Measurements from ENCODE around the gene DUSP16. TPM values are rescaled to one million over a fixed set of nuclear protein-coding genes. Genes with fewer than 3 reads are reported as not detected.

Gene DUSP16
- total and polyA plus RNA-seq, 2 experiments from 2014 or later: 11.7 to 59.4 TPM

DNA sequence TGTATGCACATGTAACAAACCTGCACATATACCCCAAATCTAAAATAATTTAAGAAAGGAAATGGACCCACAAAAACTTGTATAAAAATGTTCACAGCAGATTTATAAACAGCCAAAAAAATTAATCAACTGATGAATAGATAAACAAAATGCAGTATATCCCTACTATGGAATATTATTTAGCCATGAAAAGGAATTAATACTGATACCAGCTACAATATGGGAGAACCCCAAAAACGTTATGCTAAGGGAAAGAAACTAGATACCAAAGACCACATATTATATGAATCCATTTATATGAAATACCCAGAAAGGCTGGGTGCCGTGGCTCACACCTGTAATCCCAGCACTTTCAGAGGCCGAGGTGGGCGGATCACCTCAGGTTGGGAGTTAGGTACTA lies 20.9 kb downstream of the DUSP16 start (continued):
- TF ChIP-seq, protein P1, sequence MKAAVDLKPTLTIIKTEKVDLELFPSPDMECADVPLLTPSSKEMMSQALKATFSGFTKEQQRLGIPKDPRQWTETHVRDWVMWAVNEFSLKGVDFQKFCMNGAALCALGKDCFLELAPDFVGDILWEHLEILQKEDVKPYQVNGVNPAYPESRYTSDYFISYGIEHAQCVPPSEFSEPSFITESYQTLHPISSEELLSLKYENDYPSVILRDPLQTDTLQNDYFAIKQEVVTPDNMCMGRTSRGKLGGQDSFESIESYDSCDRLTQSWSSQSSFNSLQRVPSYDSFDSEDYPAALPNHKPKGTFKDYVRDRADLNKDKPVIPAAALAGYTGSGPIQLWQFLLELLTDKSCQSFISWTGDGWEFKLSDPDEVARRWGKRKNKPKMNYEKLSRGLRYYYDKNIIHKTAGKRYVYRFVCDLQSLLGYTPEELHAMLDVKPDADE (IDR thresholded peaks at IDR 0.05): no peak
- TF ChIP-seq JUNB (IDR thresholded peaks at IDR 0.05; ENCODE audit: unreplicated experiment): no peak

DNA sequence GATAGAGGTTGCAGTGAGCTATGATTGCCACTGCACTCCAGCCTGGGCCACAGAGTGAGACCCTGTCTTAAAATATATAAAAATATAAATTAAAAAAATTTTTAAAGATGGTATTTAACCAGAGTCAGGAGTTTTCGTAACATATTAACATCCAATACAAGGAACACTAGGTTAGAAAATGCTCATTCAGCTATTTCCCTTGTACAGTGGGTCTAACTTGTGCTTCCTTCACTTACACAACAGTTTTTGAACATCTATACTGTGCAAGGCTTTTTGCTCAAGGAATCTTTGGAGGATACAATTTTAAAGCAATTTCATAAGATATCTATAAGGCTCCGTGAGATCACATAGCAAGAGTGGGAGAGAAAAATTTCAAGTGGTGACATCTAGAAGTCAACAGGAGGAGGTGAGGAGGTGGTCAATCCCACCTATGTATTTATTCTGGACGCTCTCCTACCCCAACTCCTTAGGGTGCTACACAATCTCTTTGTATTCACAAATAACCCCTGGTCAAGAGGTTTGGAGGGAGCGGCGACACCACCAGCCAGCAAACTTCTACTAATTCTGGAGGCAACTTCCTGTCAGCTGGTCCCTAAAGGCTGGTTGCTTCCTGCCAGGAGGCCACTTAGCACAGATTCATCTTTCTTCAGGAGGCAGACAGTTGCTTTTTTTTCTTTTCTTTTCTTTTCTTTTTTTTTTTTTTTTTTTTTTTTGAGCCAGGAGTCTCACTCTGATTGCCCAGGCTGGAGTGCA lies 22.2 kb downstream of the DUSP16 start:
- no peak for DNase-seq (ENCODE audit: low spot score)
- Mint-ChIP-seq H3K27ac (no peak overlapping the region), H3K9me3 (no peaks in the 10 kb centered on the region), H3K4me1 (peaks cover 29% of the 10 kb centered on the region), H3K4me3 (no peak overlapping the region), H3K36me3 (ENCODE audit: low read depth) (peaks cover 14% of the 10 kb centered on the region; the same call in 2 of the 3 replicates), H3K27me3 (ENCODE audit: insufficient read depth, low read depth, poor library complexity) (no peaks in the 10 kb centered on the region)
- H3K4me1 ChIP-seq (ENCODE audit: insufficient read depth): peaks cover 15% of the 10 kb centered on the region; the same call in 1 of the 2 replicates
- H3K36me3 ChIP-seq (ENCODE audit: insufficient read depth): 0 out of 2 replicates have a peak, but pooled peaks cover 8% of the 10 kb centered on the region
- peaks cover 7% of the 10 kb centered on the region for H4K20me1 ChIP-seq (replicated peaks; ENCODE audit: insufficient read depth)
- no peak overlapping the region for H3K4me3 ChIP-seq
- no peaks in the 10 kb centered on the region for H3F3A ChIP-seq (replicated peaks; ENCODE audit: low read depth)
- no peaks in the 10 kb centered on the region for H3K9me2 ChIP-seq (ENCODE audit: insufficient read depth)
- no peak for ATAC-seq
- H3K79me2 ChIP-seq (replicated peaks; ENCODE audit: insufficient read depth): peaks cover 87% of the 10 kb centered on the region
- H2AFZ ChIP-seq: no peak overlapping the region
- H3K27ac ChIP-seq (ENCODE audit: low read depth): no peak overlapping the region
- no peak overlapping the region for H3K4me2 ChIP-seq
- H3K27me3 ChIP-seq (ENCODE audit: insufficient read depth): no peaks in the 10 kb centered on the region
- TF ChIP-seq NANOG (IDR thresholded peaks at IDR 0.05; ENCODE audit: borderline replicate concordance) (no peak), JUNB (IDR thresholded peaks at IDR 0.05; ENCODE audit: unreplicated experiment) (no peak), CREB1 (CRISPR knock-in tag; IDR thresholded peaks at IDR 0.05; ENCODE audit: low read depth) (no peak), EZH2phosphoT487 (IDR thresholded peaks at IDR 0.05; ENCODE audit: unreplicated experiment) (no peak), ZNF331 (CRISPR knock-in tag; IDR thresholded peaks at IDR 0.05; ENCODE audit: low read depth) (no peak), EZH2 (IDR thresholded peaks at IDR 0.05; ENCODE audit: low read depth, unreplicated experiment) (no peak), STAT1 (IDR thresholded peaks at IDR 0.05; ENCODE audit: unreplicated experiment) (no peak)
- TF ChIP-seq, protein P1 (IDR thresholded peaks at IDR 0.05): no peak
- TF ChIP-seq, protein P2, sequence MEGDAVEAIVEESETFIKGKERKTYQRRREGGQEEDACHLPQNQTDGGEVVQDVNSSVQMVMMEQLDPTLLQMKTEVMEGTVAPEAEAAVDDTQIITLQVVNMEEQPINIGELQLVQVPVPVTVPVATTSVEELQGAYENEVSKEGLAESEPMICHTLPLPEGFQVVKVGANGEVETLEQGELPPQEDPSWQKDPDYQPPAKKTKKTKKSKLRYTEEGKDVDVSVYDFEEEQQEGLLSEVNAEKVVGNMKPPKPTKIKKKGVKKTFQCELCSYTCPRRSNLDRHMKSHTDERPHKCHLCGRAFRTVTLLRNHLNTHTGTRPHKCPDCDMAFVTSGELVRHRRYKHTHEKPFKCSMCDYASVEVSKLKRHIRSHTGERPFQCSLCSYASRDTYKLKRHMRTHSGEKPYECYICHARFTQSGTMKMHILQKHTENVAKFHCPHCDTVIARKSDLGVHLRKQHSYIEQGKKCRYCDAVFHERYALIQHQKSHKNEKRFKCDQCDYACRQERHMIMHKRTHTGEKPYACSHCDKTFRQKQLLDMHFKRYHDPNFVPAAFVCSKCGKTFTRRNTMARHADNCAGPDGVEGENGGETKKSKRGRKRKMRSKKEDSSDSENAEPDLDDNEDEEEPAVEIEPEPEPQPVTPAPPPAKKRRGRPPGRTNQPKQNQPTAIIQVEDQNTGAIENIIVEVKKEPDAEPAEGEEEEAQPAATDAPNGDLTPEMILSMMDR (conservative IDR thresholded peaks at IDR 0.05; ENCODE audit: low read depth in 2 of 2): no peak
- TF ChIP-seq, protein P3, sequence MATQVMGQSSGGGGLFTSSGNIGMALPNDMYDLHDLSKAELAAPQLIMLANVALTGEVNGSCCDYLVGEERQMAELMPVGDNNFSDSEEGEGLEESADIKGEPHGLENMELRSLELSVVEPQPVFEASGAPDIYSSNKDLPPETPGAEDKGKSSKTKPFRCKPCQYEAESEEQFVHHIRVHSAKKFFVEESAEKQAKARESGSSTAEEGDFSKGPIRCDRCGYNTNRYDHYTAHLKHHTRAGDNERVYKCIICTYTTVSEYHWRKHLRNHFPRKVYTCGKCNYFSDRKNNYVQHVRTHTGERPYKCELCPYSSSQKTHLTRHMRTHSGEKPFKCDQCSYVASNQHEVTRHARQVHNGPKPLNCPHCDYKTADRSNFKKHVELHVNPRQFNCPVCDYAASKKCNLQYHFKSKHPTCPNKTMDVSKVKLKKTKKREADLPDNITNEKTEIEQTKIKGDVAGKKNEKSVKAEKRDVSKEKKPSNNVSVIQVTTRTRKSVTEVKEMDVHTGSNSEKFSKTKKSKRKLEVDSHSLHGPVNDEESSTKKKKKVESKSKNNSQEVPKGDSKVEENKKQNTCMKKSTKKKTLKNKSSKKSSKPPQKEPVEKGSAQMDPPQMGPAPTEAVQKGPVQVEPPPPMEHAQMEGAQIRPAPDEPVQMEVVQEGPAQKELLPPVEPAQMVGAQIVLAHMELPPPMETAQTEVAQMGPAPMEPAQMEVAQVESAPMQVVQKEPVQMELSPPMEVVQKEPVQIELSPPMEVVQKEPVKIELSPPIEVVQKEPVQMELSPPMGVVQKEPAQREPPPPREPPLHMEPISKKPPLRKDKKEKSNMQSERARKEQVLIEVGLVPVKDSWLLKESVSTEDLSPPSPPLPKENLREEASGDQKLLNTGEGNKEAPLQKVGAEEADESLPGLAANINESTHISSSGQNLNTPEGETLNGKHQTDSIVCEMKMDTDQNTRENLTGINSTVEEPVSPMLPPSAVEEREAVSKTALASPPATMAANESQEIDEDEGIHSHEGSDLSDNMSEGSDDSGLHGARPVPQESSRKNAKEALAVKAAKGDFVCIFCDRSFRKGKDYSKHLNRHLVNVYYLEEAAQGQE (IDR thresholded peaks at IDR 0.05; ENCODE audit: unreplicated experiment): no peak

Measured in GM23338 (cell line).